K562 (cell line): Measurements from ENCODE around the gene NT5C2. TPM values are rescaled to one million over a fixed set of nuclear protein-coding genes. Genes with fewer than 3 reads are reported as not detected.

Source experiments
- IFI16 ChIP-seq: fragments of 250-450 bp; sonication (Bioruptor Pico); IDR thresholded peaks from 2 replicates; pipeline ENCODE4 v2.1.2; 2022; ENCODE audit warnings: mild to moderate bottlenecking, inconsistent platforms
- MECOM ChIP-seq: fragments of 250-450 bp; sonication (Bioruptor Pico); IDR thresholded peaks from 2 replicates; pipeline ENCODE4 v1.8.0; 2022; ENCODE audit warnings: inconsistent platforms
- POLR2AphosphoS2 ChIP-seq: IDR thresholded peaks from 2 replicates; pipeline ENCODE4 v1.6.1; 2012; ENCODE audit warnings: low read length, improper control_type of control experiment
- RFX5 ChIP-seq: IDR thresholded peaks from 2 replicates; pipeline ENCODE4 v1.6.1; 2011; ENCODE audit warnings: low read depth, mild to moderate bottlenecking, improper control_type of control experiment, low read length
- ZNF316 ChIP-seq: fragments of 450-650 bp; IDR thresholded peaks from 2 replicates; pipeline ENCODE4 v1.6.1; 2016
- polyA plus RNA-seq, 8 experiments: library from polyadenylated mRNA; depleted of rRNA in 4 of 8; stranded (reverse) in 5 of 8; unstranded in 3 of 8; fragments of >200 nt; fragmentation: Nextera tagmentation in 2 of 8; fragmentation: Illumina TruSeq in 1 of 8; extraction: Ambion mirVana in 2 of 8; extraction: Trizol in 1 of 8; gene quantifications; 2 replicates each; pipeline versions ENCODE4 v1.2.1 to v1.2.3, GENCODE V29; 2011 to 2014; ENCODE audit warnings: inconsistent platforms in 1 of 8, missing spikeins in 1 of 8
- total RNA-seq, 7 experiments: library from RNA; depleted of rRNA in 6 of 7; stranded (reverse); fragments of >200 nt in 6 of 7; fragmentation: Illumina TruSeq in 2 of 7; extraction: Trizol in 2 of 7; gene quantifications; 2 replicates each; pipeline versions ENCODE4 v1.2.1 to v1.2.3, GENCODE V29; 2011 to 2021; ENCODE audit warnings: low replicate concordance in 1 of 7
- TF ChIP-seq, protein P1 (sequence below): fragments of 450-650 bp; formaldehyde crosslinking; IDR thresholded peaks from 2 replicates; pipeline ENCODE4 v1.4.0; 2020; ENCODE audit warnings: mild to moderate bottlenecking, mixed read lengths
- TF ChIP-seq, protein P2 (sequence below): sonication (generic); formaldehyde crosslinking; IDR thresholded peaks from 2 replicates; pipeline ENCODE4 v1.8.0; 2022; ENCODE audit warnings: missing genetic modification reagents, mild to moderate bottlenecking, moderate library complexity, borderline replicate concordance
- TF ChIP-seq, protein P3 (sequence below): fragments of 250-450 bp; sonication (Bioruptor Pico); IDR thresholded peaks from 2 replicates; pipeline ENCODE4 v1.4.0; 2020; ENCODE audit warnings: mild to moderate bottlenecking, moderate library complexity

Gene NT5C2
- total and polyA plus RNA-seq, 9 of the 15 experiments (the other 6 are each of a cell fraction or from before 2014, with no cell fraction given) = 11.3 to 45.2 (median 27.7) TPM

GRCh38 chr10:103053659-103054581 lies 139.2 kb downstream of the NT5C2 start (continued):
- TF ChIP-seq, protein P1, sequence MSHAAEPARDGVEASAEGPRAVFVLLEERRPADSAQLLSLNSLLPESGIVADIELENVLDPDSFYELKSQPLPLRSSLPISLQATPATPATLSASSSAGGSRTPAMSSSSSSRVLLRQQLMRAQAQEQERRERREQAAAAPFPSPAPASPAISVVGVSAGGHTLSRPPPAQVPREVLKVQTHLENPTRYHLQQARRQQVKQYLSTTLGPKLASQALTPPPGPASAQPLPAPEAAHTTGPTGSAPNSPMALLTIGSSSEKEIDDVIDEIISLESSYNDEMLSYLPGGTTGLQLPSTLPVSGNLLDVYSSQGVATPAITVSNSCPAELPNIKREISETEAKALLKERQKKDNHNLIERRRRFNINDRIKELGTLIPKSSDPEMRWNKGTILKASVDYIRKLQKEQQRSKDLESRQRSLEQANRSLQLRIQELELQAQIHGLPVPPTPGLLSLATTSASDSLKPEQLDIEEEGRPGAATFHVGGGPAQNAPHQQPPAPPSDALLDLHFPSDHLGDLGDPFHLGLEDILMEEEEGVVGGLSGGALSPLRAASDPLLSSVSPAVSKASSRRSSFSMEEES (CRISPR knock-in tag) = no peak
- TF ChIP-seq, protein P2, sequence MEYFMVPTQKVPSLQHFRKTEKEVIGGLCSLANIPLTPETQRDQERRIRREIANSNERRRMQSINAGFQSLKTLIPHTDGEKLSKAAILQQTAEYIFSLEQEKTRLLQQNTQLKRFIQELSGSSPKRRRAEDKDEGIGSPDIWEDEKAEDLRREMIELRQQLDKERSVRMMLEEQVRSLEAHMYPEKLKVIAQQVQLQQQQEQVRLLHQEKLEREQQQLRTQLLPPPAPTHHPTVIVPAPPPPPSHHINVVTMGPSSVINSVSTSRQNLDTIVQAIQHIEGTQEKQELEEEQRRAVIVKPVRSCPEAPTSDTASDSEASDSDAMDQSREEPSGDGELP = peak; percentile 16; the same call in 1 of the 2 replicates
- TF ChIP-seq, protein P3, sequence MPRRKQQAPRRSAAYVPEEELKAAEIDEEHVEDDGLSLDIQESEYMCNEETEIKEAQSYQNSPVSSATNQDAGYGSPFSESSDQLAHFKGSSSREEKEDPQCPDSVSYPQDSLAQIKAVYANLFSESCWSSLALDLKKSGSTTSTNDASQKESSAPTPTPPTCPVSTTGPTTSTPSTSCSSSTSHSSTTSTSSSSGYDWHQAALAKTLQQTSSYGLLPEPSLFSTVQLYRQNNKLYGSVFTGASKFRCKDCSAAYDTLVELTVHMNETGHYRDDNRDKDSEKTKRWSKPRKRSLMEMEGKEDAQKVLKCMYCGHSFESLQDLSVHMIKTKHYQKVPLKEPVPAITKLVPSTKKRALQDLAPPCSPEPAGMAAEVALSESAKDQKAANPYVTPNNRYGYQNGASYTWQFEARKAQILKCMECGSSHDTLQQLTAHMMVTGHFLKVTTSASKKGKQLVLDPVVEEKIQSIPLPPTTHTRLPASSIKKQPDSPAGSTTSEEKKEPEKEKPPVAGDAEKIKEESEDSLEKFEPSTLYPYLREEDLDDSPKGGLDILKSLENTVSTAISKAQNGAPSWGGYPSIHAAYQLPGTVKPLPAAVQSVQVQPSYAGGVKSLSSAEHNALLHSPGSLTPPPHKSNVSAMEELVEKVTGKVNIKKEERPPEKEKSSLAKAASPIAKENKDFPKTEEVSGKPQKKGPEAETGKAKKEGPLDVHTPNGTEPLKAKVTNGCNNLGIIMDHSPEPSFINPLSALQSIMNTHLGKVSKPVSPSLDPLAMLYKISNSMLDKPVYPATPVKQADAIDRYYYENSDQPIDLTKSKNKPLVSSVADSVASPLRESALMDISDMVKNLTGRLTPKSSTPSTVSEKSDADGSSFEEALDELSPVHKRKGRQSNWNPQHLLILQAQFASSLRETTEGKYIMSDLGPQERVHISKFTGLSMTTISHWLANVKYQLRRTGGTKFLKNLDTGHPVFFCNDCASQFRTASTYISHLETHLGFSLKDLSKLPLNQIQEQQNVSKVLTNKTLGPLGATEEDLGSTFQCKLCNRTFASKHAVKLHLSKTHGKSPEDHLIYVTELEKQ = no peak
- TF ChIP-seq IFI16 = no peak
- TF ChIP-seq POLR2AphosphoS2 = no peak
- peak; percentile 43; the same call in 1 of the 2 replicates for TF ChIP-seq ZNF316
- TF ChIP-seq MECOM (CRISPR knock-in tag) = no peak
- TF ChIP-seq RFX5 = no peak
